Stimulated activated CD4-positive, alpha-beta T cell treated with anti-CD3 and anti-CD28 coated beads, TNF-alpha, amount 100 ng/mL, for 24 hours (primary cell): ENCODE measurements around the gene RGL2.
A peak's percentile ranks its signal among the peaks of the same experiment; 100 is the strongest.
"Not testable (repeated sequence)": the region's sequence is repeated elsewhere in the genome, so short reads cannot be mapped to it uniquely, and the experiment has no call there.

Experiments
- DNase-seq, 3 experiments: peaks; one replicate each; pipeline ENCODE4 v3.0.0-alpha.2; 2020; ENCODE audit warnings: low read depth in 3 of 3

The RGL2 gene

DNA sequence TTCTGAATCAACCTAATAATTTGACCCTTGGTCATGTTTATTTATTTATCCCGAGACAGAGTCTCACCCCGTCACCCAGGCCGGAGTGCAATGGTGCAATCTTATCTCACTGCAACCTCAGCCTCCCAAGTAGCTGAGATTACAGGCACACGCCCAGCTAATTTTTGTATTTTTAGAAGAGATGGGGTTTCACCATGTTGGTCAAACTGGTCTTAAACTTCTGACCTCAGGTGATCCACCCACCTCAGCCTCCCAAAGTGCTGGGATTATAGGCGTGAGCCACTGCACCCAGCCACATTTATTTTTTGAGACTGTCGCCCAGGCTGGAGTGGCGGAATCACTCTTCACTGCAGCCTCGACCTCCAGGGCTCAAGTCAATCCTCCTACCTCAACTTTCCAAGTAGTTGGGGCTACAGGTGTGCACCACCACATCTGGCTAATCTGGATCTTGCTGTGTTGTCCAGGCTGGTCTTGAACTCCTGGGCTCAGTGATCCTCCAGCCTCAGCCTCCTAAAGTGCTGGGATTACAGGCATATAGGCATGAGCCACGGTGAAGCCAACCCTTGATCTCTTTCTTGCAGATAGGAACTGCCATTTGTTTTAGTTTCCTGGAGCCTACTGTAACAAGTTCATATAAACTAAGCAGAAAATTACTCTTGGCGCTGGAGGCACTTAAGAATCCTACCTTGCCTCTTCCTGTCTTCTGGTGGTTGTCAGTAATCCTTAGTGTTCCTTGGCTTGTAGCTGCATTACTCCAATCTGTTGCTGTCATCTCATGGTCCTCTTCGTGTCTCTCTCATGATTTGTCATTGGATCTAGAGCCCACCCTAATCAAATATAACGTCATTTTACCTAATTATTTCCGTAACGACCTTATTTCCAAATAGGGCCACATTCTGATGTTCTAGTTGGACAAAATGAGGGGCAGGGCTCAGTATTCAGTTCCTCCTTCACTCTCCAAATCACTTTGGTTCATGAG lies 24.5 kb downstream of the RGL2 start:
- DNase-seq = no peak

GRCh38 chr6:33273129-33273923 lies 25.4 kb downstream of the RGL2 start:
- no peak for DNase-seq

GRCh38 chr6:33272275-33273128 lies 26.2 kb downstream of the RGL2 start:
- no peak for DNase-seq

DNA sequence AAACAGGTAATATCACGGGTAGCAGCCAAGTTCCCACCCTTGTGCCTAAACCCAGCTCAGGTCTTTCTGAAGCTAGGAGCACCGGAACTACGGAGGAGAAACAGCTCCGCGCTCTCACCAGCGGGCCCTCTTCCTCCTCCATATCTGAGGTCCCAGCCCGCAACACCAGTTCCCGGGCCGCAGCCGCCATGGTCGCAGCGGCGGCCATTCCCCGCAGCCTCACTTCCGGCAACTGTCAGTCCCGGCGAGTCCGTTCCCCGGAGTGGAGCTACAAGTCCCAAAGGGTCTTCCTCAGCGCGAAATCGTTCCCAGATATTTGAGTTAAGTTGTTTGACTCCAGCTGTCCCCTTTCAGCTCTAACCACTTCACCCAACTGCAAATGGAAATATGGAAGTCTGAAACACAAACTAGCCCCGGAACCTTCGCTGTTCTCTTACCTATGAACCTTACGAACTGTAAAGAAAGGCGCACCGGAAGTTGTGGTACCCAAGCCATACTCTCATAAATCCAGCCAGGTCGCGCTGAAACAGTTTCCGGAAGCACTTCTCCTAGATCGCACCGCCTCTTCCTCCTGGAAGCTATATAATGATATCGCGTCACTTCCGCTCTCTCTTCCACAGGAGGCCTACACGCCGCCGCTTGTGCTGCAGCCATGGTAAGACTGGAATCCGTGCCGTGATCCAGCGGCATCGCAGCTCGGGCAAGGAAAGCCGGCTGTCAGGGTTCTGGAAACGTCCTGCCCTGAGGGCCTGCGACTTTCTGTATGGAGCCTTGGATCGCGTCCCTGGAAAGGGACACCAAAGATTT lies 27.1 kb downstream of the RGL2 start, which contains the start of the genes RPS18 and VPS52:
TSS of gene RPS18 (plus strand) at position 608 of the 807 bp plus-strand sequence. CDS start at position 653, 45 bp downstream.
TSS of gene VPS52 (minus strand) at position 409 of the 807 bp plus-strand sequence. CDS start at position 208, 201 bp downstream.
- DNase-seq = peak; percentile 78 to 90 (median 86)

GRCh38 chr6:33271117-33271467 lies 27.6 kb downstream of the RGL2 start:
- DNase-seq = no peak

- no peak for DNase-seq
These were observed 34.7 kb downstream of the RGL2 start for GRCh38 chr6:33264015-33264414.

DNA sequence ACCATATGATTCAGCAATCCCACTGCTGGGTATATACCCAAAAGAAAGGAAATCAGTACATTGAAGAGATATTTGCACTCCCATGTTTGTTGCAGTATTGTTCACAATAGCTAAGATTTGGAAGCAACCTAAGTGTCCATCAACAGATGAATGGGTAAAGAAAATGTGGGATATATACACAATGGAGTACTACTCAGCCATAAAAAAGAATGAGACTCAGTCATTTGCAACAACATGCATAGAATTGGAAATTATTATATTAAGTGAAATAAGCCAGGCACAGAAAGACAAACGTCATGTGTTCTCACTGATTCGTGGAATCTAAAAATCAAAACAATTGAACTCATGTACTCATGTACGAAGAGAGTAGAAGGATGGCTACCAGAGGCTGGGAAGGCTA lies 36.3 kb downstream of the RGL2 start:
- not testable (repeated sequence) for DNase-seq

DNA sequence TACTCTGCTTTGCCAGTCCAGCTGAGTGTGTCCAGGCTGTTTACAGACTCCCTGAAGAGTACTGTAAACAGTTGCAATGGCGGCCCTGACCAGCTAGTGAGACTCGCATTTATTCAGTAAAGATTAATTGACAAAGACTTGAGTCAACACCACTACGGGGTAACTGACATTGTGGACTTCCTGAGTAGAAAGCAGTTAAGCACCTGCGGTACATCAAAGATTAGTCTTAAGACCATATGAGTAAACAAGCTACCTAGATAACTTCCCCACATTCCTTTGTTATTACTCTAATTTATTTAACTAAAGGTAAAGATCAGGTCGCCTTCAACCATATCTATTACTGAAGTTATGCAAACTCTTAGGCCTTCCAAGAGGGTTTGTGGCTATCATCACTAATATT lies 39.7 kb downstream of the RGL2 start:
- DNase-seq = no peak

DNA sequence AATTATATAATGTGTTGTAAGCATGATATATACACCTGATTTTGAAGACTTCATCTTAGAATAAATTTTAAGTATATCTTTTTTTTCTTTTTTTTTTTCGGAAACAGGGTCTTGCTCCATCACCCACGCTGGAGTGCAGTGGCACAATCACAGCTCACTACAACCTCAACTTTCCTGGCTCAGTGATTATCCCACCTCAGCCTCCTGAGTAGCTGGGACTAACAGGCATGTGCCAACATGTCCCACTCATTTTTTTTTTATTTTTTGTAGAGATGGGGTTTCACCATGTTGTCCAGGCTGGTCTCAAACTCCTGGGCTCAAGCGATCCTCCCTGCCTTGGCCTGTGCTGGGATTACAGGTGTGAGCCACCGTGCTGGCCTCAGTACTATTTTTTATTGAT lies 44.2 kb downstream of the RGL2 start:
- no peak for DNase-seq

DNA sequence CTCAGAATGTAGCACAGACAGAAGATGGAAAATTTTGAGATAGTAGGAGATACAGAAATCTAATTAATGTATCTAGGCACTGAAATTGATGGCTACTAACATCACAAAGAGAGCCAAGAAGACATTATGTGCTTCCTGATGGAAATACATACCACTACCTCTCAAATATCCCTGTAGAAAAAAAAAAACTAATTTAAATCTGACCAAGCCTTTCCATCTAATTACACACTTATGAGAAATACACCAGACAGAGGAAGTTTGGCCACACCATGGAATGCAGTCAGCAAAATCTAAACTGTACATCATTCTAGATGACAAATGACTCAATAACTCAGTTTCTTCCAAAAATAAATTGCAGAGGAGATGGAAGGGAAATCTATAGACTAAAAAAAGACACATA lies 46.0 kb downstream of the RGL2 start:
- no peak for DNase-seq

GRCh38 chr6:33251395-33252012 lies 47.2 kb downstream of the RGL2 start:
- no peak for DNase-seq

DNA sequence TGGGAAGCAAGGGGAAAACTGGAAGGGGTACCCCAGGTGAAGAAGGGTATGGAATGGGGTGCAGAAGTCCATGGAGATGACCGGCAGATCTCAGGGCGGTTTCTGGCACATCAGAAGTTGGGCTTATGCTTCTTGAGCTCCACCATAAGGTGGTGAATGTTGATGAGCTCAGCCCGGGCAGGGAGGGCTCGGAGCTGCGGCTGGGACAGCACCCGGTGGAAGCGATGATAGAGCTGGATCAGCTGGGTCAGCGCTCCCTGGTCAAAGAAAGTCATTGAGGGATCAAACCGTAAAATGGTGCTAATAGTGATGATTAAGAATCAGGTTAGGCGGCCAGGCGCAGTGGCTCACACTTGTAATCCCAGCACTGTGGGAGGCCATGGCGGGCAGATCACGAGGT lies 48.0 kb downstream of the RGL2 start:
- no peak for DNase-seq

GRCh38 chr6:33249732-33250630 lies 48.8 kb downstream of the RGL2 start:
- DNase-seq = no peak

DNA sequence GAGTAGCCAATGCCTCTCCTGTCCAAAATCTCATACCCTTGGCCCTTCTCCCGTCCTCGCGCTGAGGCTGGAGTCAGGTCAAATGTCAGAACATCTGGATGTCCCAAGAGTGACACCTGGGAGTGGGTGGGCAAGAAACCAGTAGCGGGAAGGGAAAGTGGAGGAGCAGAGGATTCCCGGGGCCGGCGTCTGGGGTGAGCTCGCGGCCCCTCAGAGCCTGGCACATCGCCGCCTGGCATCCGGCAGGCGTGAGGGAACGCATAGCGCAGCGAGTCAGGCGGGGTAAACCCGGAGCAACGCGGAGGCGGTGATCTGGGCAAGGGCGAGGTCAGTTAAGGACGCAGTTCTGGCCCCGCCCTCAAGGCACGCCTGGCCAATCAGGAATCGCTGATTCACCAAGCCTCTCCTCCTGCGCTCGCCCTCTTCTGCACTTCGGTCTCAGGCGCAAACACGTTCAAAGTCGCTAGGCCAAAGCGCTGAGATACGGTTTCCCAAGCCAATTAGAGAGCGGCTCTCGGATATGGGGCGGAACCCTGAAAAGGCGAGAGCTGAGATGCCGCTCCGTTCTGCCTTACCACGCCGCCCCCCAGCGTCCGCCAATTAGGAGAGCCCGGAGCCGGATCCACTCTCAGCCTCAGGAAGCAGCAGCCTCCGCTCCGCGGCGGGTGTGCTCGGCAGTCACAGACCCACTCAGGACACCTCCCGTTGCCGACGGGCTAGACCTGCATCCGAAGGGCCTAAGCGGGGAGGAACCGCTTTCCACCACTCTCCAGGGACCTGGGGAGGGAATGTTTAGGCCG lies 49.6 kb downstream of the RGL2 start:
- DNase-seq = peak; percentile 88 to 97 (median 92)

- DNase-seq = no peak
These were observed 50.2 kb downstream of the RGL2 start for GRCh38 chr6:33248643-33248931.

DNA sequence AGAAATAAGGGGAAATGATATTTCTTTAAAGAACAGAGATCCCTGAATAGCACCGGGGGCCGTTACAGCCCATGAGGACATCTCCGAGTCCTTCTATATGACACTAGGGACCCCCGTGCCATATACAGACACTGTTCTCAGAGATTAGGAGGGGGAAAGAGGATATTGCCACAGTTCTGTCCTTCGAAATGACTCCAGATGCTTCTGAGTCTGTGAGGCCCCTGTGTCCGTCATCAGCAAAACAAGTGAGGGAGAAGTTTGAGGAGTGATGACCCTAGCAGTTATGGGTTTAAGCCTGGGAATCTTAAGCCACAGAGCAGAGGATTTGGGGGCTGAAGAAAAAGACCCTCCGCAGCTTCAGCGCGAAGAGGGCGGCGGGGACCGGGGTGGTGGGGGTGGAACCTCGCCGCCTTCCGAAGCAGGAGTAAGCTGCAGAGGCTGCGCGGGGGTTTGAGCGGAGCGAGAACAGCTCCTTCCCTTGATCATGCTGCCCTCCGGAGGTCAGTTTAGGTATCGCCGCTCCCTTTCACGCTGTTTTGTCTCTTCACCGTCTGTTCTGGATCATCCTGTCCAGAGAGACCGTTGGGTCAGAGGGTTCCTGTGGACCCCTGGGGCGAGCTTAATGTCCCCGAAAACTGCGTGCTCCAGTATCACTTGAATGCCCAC lies 50.6 kb downstream of the RGL2 start:
- peak; percentile 83 to 93 (median 85) for DNase-seq

GRCh38 chr6:33243476-33243875 lies 55.3 kb downstream of the RGL2 start:
- DNase-seq = no peak

DNA sequence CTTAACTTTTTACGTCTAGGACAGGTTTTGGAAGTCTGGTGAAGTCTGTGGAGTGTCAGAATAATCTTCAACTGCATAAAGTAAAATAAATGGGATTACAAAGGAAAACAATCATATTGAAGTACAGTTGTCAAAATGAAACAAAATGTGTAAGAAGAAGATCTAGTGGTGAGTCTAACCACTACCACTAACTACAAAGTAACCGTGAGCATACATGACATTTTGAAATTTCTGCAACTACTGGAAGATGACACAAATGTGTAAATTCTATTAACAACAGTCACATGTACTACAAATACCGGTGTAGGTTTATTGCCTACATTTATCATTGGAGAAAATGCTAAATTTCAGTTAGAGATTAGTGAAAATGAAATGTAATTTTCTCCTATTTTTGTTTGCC lies 56.8 kb downstream of the RGL2 start:
- no peak for DNase-seq
